Body of pancreas (tissue), 4 donors: ENCODE results near the gene ADM2. TPM values are rescaled to one million over a fixed set of nuclear protein-coding genes. Genes with fewer than 3 reads are reported as not detected.
A peak's percentile ranks its signal among the peaks of the same experiment; 100 is the strongest.
"Not testable (repeated sequence)": the region's sequence is repeated elsewhere in the genome, so short reads cannot be mapped to it uniquely, and the experiment has no call there.

Source experiments
- ATAC-seq: fragments of 150-250 bp; one replicate; pipeline ENCODE4 v1.9.1; 2016
- DNase-seq, 4 donors: peaks; one replicate each; pipeline ENCODE4 v3.0.0-alpha.2; 2019
- H3K27ac ChIP-seq, 4 donors: fragments of 200-600 bp; sonication (generic); 1 replicate in 3 of 4; 2 replicates in 1 of 4; pipeline versions ENCODE4 v1.5.1 to v1.6.1; 2016 to 2019; ENCODE audit warnings: mild to moderate bottlenecking in 1 of 4, mixed read lengths in 1 of 4, moderate library complexity in 1 of 4
- H3K27me3 ChIP-seq, 2 donors: fragments of 200-600 bp; sonication (generic); one replicate each; pipeline ENCODE4 v1.6.0; 2016; ENCODE audit warnings: mild to moderate bottlenecking in 1 of 2
- H3K36me3 ChIP-seq, 2 donors: fragments of 200-600 bp; sonication (generic); replicated peaks in 1 of 2; 2 replicates each; pipeline ENCODE4 v1.5.1; 2016; ENCODE audit warnings: low read depth in 2 of 2; ENCODE audit not compliant: insufficient read depth in 1 of 2
- H3K4me1 ChIP-seq: fragments of 200-600 bp; sonication (generic); one replicate; pipeline ENCODE4 v1.6.0; 2016
- H3K4me3 ChIP-seq, 2 donors: fragments of 200-600 bp; sonication (generic); 1 replicate in 1 of 2; 2 replicates in 1 of 2; pipeline ENCODE4 v1.5.1; 2016 to 2019
- H3K9me3 ChIP-seq, 3 donors: fragments of 200-600 bp; sonication (generic); 1 replicate in 2 of 3; 2 replicates in 1 of 3; pipeline ENCODE4 v1.5.1; 2016
- CTCF ChIP-seq, 7 experiments: fragments of 450-650 bp in 4 of 7; fragments of 200-600 bp in 3 of 7; sonication (generic) in 3 of 7; IDR thresholded peaks; one replicate each; pipeline ENCODE4 v1.5.1; 2016 to 2019; ENCODE audit warnings: antibody characterized with exemption in 7 of 7
- POLR2A ChIP-seq, 3 donors: fragments of 450-650 bp; IDR thresholded peaks; one replicate each; pipeline ENCODE4 v1.6.1; 2016; ENCODE audit warnings: antibody characterized with exemption in 3 of 3, mild to moderate bottlenecking in 2 of 3
- whole genome bisulfite sequencing, 2 donors: methylation state at CpG; one replicate each; pipeline ENCODE4 v1.1.5; 2017; 5-methylcytosine and 5-hydroxymethylcytosine counted together
- intact Hi-C: fragments of 100-400 bp; cut with DNase I; formaldehyde crosslinking; loops from one replicate; pipeline ENCODE4 v1.15.1; 2023
- total RNA-seq, 2 donors: library from RNA; depleted of rRNA; stranded (reverse); fragments of >200 nt; gene quantifications; one replicate each; pipeline ENCODE4 v1.1.0, GENCODE V29; 2016

The ADM2 gene
- total RNA-seq, 2 donors from 2014 or later, result 7.3 to 8.2 TPM

GRCh38 chr22:50532824-50533796 lies 51.8 kb downstream of the ADM2 start:
- ATAC-seq (no peak), DNase-seq (no peak)
- 51 to 68% methylated on average over 19 of the region's 19 CpGs for WGBS, 2 donors
- intact Hi-C loops, result no loop called here
- Histone ChIP-seq H3K4me3 (no peak overlapping the region), H3K36me3 (no peaks in the 10 kb centered on the region), H3K4me1 (peaks cover 36% of the 10 kb centered on the region), H3K27me3 (peaks cover 0 to 21% of the 10 kb centered on the region in 2 donors), H3K27ac (peak overlapping the region in 2 of 4 donors; percentile 3 to 85), H3K9me3 (no peaks in the 10 kb centered on the region)
- no peak for TF ChIP-seq POLR2A (IDR thresholded peaks at IDR 0.05)
- no peak for TF ChIP-seq CTCF (IDR thresholded peaks at IDR 0.05)

GRCh38 chr22:50533856-50534711 lies 52.7 kb downstream of the ADM2 start:
- TF ChIP-seq POLR2A (IDR thresholded peaks at IDR 0.05), result peak in 2 of 3 donors; percentile 9 to 60
- peak in 1 of 4 donors; percentile 71 for DNase-seq

GRCh38 chr22:50535113-50535512 lies 53.8 kb downstream of the ADM2 start:
- Histone ChIP-seq H3K36me3 (no peaks in the 10 kb centered on the region), H3K27ac (peak overlapping the region in 1 of 4 donors; percentile 85), H3K9me3 (no peaks in the 10 kb centered on the region), H3K27me3 (peaks cover 0 to 17% of the 10 kb centered on the region in 2 donors), H3K4me3 (no peak overlapping the region), H3K4me1 (peaks cover 40% of the 10 kb centered on the region)
- TF ChIP-seq CTCF (IDR thresholded peaks at IDR 0.05) (no peak), POLR2A (IDR thresholded peaks at IDR 0.05) (no peak)
- no peak for DNase-seq
- ATAC-seq, result no peak
- WGBS, 2 donors, result 65 to 73% methylated on average over 8 of the region's 8 CpGs
- intact Hi-C loops, result no loop called here

More at GRCh38 chr22:50533856-50534711, 52.7 kb downstream of the ADM2 start:
- H3K9me3 ChIP-seq, ATAC-seq, intact Hi-C loops, H3K4me3 ChIP-seq, H3K36me3 ChIP-seq: not testable (repeated sequence)
- peak overlapping the region in 1 of 4 donors; percentile 85 for H3K27ac ChIP-seq
- peaks cover 38% of the 10 kb centered on the region for H3K4me1 ChIP-seq
- peaks cover 0 to 21% of the 10 kb centered on the region in 2 donors for H3K27me3 ChIP-seq
- 53 to 55% methylated on average over 21 of the region's 21 CpGs for WGBS, 2 donors

Other genes starting within 250 kb of the ADM2 start
- gene TUBGCP6, start 236.5 kb upstream of the ADM2 start, total RNA-seq, result 100 to 1,000 TPM in 1 of 2 donors, 10 to 100 TPM in 1; 61.2 to 121 TPM
- 100 to 1,000 TPM in 1 of 2 donors, 10 to 100 TPM in 1; 31.9 to 128 TPM for gene HDAC10, start 230.3 kb upstream of the ADM2 start, total RNA-seq
- gene MAPK12, start 219.9 kb upstream of the ADM2 start, total RNA-seq, result 1 to 10 TPM; 3.9 to 4.6 TPM
- gene MAPK11, start 211.2 kb upstream of the ADM2 start, total RNA-seq, result 1 to 10 TPM; 3.0 to 3.6 TPM
- gene PLXNB2, start 173.9 kb upstream of the ADM2 start, total RNA-seq, result 100 to 1,000 TPM; 113 to 140 TPM
- 1 to 10 TPM; 3.4 to 7.3 TPM for gene DENND6B, start 154.5 kb upstream of the ADM2 start, total RNA-seq
- 10 to 100 TPM; 48.8 to 53.4 TPM for gene PPP6R2, start 138.2 kb upstream of the ADM2 start, total RNA-seq
- gene SBF1, start 6.5 kb upstream of the ADM2 start, total RNA-seq, result 10 to 100 TPM; 60.2 to 77.5 TPM
- gene MIOX, start 5.3 kb downstream of the ADM2 start, total RNA-seq, result not detected
- 100 to 1,000 TPM; 147 to 158 TPM for gene LMF2, start 26.2 kb downstream of the ADM2 start, total RNA-seq
- 10 to 100 TPM; 30.6 to 35.9 TPM for gene NCAPH2, start 26.7 kb downstream of the ADM2 start, total RNA-seq
- 1 to 10 TPM in 1 of 2 donors, not detected in 1; 1.6 TPM for gene SCO2, start 44.1 kb downstream of the ADM2 start, total RNA-seq
- 10 to 100 TPM; 29.8 to 65.3 TPM for gene TYMP, start 48.5 kb downstream of the ADM2 start, total RNA-seq
- gene KLHDC7B, start 64.4 kb downstream of the ADM2 start, total RNA-seq, result not detected
- gene SYCE3, start 81.4 kb downstream of the ADM2 start, total RNA-seq, result not detected
- gene CPT1B, start 96.9 kb downstream of the ADM2 start, total RNA-seq, result 10 to 100 TPM in 1 of 2 donors, 1 to 10 TPM in 1; 8.3 to 34.9 TPM
- 100 to 1,000 TPM in 1 of 2 donors, 10 to 100 TPM in 1; 43.3 to 122 TPM for gene CHKB, start 101.3 kb downstream of the ADM2 start, total RNA-seq
- 1 to 10 TPM; 2.9 to 3.6 TPM for gene MAPK8IP2, start 119.2 kb downstream of the ADM2 start, total RNA-seq
- gene ARSA, start 146.6 kb downstream of the ADM2 start, total RNA-seq, result 10 to 100 TPM; 47.0 to 84.7 TPM
- 10 to 100 TPM in 1 of 2 donors, 1 to 10 TPM in 1; 6.0 to 15.5 TPM for gene SHANK3, start 191.3 kb downstream of the ADM2 start, total RNA-seq